Activated naive CD8-positive, alpha-beta T cell treated with anti-CD3 and anti-CD28 coated beads, Interleukin-2, amount 50 U/mL, for 16 hours (primary cell): ENCODE data around the gene TSTD2.
"Not testable (repeated sequence)": the region's sequence is repeated elsewhere in the genome, so short reads cannot be mapped to it uniquely, and the experiment has no call there.

Source experiments
- DNase-seq: peaks from one replicate; pipeline ENCODE4 v3.0.0-alpha.2; 2020; ENCODE audit warnings: low read depth, low spot score

The TSTD2 gene

GRCh38 chr9:97586909-97587308, 46.3 kb downstream of the TSTD2 start:
- DNase-seq = not testable (repeated sequence)

- not testable (repeated sequence) for DNase-seq
These were observed 48.4 kb downstream of the TSTD2 start for GRCh38 chr9:97584778-97585177.

DNA sequence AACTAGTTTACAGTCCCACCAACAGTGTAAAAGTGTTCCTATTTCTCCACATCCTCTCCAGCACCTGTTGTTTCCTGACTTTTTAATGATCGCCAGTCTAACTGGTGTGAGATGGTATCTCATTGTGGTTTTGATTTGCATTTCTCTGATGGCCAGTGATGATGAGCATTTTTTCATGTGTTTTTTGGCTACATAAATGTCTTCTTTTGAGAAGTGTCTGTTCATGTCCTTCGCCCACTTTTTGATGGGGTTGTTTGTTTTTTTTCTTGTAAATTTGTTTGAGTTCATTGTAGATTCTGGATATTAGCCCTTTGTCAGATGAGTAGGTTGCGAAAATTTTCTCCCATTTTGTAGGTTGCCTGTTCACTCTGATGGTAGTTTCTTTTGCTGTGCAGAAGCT, 51.6 kb downstream of the TSTD2 start:
- not testable (repeated sequence) for DNase-seq

DNA sequence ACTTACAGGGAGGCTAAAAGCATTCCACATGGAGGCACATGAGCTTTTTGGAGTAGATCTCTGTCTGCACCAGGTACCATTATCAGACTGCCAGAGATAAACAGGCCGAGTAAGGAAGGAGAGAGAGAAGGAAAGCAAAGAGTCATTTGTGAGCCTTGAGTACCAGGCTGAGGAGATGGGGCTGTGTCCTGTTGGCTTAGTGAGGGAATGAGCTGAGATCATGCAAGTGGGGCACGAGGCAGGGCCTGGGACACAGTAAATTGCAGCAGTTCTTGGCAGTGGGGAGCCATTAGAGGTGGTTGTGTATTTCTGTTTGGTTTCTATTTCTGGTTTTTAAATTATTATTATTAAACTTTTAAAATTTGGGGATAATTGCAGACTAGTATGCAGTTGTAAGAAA, 53.3 kb downstream of the TSTD2 start:
- no peak for DNase-seq

- DNase-seq = no peak
These were observed 54.3 kb downstream of the TSTD2 start for GRCh38 chr9:97578846-97579245.

DNA sequence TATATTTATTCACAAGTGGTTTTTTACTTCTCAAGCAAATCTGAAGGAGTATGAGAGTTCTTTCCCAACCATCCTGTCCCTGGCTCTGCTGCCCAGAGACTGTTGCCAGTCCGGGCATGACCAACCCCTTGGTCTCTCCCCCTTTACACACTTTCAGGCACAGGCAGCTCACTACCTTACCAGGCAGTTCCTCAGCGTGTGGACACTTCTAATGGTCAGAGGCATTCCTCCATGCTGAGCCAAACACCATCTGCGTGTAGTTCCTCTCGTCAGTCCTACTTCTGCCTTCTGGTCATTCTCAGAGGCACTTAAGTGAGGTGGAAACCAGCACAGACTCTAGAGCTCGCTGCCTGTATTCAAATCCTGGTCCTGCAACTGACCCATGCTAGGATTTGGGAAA, 56.1 kb downstream of the TSTD2 start:
- no peak for DNase-seq

DNA sequence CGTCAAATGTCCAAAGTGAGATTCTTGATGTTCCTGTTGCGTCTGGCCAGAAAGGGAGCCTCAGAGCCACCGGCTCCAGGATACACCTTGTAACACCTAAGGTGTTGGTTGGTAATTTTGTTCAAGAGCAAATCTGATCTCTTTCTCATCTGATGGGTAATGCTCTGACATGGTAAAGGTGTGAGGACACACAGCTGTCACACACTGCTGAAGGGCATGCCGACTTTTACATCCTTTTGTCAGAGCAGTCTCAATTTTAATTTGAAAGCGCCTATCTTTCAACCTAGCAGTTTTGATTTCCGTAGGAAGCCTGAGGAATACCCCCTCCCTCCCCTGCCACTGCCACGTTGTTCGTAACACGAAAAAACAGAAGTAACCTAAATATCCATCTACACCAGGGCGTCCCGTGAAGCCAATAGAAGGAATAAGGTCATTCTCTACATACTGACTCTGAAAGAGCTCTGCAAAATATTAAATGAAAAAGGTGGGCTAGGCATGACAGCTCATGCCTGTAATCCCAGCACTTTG, 57.4 kb downstream of the TSTD2 start:
- no peak for DNase-seq

- DNase-seq = peak; percentile 3
These were observed 58.1 kb downstream of the TSTD2 start for GRCh38 chr9:97574921-97575672.

- DNase-seq = not testable (repeated sequence)
These were observed 59.0 kb downstream of the TSTD2 start for GRCh38 chr9:97574101-97574571.

DNA sequence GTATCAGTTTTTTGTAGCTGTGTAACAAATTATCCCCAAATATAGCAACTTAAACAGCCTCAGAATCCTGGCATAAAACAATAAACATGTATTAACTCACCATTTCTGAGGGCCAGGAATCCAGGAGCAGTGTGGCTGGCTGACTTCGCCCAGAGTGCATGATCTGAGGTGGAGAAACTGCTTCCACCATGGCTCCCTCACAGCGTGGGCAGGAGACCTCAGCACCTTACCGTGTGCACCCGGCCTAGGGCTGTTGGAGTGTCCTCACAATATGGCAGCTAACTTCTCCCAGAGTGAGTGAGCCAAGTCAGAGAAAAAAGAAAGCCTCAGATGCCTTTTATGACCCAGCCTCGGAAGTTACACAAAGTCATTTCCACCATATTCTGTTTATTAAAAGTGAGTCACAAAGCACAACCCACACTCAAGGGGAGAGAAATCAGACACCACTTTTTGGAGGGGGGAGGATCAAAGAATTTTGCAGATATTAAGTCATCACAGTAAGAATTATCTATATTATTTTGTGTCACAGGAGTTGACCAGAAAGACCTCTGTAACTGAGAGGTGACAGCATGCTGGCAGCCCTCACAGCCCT, 59.6 kb downstream of the TSTD2 start:
- DNase-seq = no peak

GRCh38 chr9:97572892-97573365, 60.2 kb downstream of the TSTD2 start:
- no peak for DNase-seq

GRCh38 chr9:97572196-97572891, 60.8 kb downstream of the TSTD2 start:
- DNase-seq = no peak

DNA sequence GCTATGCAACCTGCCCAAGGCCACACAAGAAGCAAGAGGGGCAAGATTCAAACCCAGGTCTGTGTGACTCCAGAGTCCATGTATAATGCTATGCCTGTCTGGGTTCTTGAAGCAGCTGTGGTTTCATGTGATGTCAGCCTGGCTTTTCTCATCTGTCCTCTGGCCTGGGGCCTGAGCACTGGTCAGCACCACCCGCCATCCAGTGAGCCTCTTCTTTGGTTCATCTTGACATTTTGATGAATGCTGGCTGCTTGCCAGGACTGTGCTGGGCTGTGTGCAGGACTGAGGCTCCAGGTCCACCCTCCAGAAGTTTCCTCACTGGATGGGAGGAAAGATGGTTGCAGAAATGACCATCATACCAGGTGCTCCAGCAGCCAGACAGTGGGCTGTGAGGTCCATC, 61.5 kb downstream of the TSTD2 start:
- DNase-seq = no peak

- no peak for DNase-seq
These were observed 62.3 kb downstream of the TSTD2 start for GRCh38 chr9:97570899-97571298.

GRCh38 chr9:97568461-97569275, 64.5 kb downstream of the TSTD2 start:
- no peak for DNase-seq

DNA sequence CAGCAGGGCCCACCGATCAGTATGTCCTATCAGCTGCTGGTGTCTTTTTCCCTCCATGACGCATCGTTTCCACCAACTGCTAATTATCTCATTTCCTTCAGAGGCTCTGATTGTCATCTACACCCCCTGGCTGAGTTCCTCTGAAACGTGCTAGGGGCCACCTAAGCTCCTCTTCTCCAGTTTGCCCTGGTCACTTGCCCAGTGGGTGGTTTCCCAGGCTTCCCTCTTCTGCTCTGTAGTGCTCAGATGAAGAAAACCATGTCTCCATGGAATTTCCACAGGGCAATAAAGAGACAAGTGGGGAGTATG, 65.3 kb downstream of the TSTD2 start:
- DNase-seq = no peak

DNA sequence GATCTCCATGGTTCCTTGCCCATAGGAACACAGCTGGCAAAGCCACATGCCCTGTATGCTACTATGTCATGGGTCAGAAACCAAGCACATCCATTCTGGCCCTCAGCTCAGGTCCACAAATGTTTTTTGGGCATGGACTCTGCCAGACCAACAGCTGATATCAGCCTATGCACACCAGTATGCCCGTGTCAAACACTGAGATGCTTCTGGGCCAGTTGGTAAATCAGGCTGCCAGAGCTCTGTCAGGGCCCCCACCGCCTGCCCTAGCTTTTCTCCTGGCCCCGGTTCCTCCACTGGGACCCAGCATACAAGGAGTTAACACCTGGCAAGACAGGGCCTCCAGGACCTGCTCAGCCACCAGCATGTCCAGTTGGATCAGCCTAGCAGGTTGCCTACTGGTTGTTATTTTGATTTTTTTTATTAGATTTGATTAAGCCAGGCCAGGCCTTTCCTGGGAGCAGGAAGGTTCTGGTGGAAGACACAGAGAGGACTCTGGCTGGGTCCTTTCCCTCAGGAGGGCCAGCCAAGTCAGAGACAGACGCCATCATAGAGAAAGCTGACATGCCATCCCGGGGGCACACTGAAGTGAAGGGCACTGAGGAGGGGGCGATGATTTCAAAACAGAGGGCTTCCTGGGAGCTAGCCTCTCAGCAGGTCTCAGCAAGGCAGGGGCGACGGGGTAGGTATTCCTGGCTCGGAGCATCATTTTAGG, 65.8 kb downstream of the TSTD2 start:
- DNase-seq = no peak

DNA sequence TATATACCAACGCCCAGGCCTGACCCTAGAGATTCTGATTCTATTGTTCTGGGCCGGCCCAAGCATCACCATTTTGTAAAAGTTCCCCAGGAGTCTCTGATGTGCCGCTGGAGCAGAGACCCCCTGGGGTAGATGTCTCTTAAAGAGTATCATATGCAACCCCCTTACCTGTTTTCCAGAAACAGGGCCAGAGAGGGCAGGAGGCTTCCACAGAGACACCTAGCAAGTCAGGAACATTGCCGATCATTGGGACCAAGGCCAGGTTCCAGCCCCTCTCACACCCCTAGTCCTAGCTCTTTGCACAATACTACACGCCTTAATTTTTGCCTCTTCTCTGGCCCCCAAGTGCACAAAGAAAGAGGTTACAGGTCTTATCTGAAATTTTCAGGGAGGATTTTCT, 67.9 kb downstream of the TSTD2 start:
- no peak for DNase-seq

GRCh38 chr9:97564291-97565175, 68.6 kb downstream of the TSTD2 start:
- no peak for DNase-seq
